Tibial nerve (tissue), 3 donors: ENCODE data around the gene ATMIN.

ENCODE experiments used
- POLR2A ChIP-seq, 2 donors: fragments of 450-650 bp; IDR thresholded peaks; one replicate each; pipeline ENCODE4 v1.6.1; 2017; ENCODE audit warnings: antibody characterized with exemption in 2 of 2, mild to moderate bottlenecking in 2 of 2, moderate library complexity in 2 of 2
- TF ChIP-seq, protein P1 (sequence below), 5 experiments: fragments of 200-600 bp in 3 of 5; fragments of 450-650 bp in 2 of 5; sonication (generic) in 3 of 5; IDR thresholded peaks; one replicate each; pipeline ENCODE4 v1.5.1; 2016 to 2019; ENCODE audit warnings: antibody characterized with exemption in 5 of 5, mild to moderate bottlenecking in 3 of 5, moderate library complexity in 2 of 5

- TF ChIP-seq, protein P1, sequence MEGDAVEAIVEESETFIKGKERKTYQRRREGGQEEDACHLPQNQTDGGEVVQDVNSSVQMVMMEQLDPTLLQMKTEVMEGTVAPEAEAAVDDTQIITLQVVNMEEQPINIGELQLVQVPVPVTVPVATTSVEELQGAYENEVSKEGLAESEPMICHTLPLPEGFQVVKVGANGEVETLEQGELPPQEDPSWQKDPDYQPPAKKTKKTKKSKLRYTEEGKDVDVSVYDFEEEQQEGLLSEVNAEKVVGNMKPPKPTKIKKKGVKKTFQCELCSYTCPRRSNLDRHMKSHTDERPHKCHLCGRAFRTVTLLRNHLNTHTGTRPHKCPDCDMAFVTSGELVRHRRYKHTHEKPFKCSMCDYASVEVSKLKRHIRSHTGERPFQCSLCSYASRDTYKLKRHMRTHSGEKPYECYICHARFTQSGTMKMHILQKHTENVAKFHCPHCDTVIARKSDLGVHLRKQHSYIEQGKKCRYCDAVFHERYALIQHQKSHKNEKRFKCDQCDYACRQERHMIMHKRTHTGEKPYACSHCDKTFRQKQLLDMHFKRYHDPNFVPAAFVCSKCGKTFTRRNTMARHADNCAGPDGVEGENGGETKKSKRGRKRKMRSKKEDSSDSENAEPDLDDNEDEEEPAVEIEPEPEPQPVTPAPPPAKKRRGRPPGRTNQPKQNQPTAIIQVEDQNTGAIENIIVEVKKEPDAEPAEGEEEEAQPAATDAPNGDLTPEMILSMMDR (IDR thresholded peaks at IDR 0.05) = no peak
- TF ChIP-seq POLR2A (IDR thresholded peaks at IDR 0.05) = no peak
Measured at GRCh38 chr16:81096715-81097208, 61.1 kb downstream of the ATMIN start.
